GM12874 (cell line): ENCODE data around the gene RHOG.

ENCODE experiments used
- TF ChIP-seq, protein P1 (sequence below): IDR thresholded peaks from 2 replicates; pipeline ENCODE4 v1.5.1; 2011; ENCODE audit warnings: low read depth, mild to moderate bottlenecking, control low read depth, low read length, moderate library complexity; ENCODE audit not compliant: insufficient read depth

RHOG gene

DNA sequence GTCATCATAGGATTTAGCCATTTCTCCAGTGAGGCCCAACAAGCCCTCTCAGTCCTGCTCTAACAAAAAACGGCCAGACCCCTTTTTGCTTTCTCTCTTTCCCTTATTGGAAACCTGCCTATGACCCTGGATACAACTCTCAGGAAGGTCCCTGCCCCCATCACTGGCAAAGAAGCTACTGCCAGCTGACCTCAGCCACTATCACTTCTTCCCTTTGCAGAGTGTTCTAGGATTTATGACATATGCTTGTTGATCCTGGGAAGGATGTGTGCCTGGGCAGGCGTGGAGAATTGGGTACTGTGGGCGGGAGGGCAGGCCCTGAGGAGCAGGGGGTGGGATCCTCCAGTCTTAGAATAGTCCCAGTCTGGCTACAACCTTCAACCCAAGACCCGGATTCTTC, 24.9 kb downstream of the RHOG start:
- TF ChIP-seq, protein P1, sequence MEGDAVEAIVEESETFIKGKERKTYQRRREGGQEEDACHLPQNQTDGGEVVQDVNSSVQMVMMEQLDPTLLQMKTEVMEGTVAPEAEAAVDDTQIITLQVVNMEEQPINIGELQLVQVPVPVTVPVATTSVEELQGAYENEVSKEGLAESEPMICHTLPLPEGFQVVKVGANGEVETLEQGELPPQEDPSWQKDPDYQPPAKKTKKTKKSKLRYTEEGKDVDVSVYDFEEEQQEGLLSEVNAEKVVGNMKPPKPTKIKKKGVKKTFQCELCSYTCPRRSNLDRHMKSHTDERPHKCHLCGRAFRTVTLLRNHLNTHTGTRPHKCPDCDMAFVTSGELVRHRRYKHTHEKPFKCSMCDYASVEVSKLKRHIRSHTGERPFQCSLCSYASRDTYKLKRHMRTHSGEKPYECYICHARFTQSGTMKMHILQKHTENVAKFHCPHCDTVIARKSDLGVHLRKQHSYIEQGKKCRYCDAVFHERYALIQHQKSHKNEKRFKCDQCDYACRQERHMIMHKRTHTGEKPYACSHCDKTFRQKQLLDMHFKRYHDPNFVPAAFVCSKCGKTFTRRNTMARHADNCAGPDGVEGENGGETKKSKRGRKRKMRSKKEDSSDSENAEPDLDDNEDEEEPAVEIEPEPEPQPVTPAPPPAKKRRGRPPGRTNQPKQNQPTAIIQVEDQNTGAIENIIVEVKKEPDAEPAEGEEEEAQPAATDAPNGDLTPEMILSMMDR = no peak

DNA sequence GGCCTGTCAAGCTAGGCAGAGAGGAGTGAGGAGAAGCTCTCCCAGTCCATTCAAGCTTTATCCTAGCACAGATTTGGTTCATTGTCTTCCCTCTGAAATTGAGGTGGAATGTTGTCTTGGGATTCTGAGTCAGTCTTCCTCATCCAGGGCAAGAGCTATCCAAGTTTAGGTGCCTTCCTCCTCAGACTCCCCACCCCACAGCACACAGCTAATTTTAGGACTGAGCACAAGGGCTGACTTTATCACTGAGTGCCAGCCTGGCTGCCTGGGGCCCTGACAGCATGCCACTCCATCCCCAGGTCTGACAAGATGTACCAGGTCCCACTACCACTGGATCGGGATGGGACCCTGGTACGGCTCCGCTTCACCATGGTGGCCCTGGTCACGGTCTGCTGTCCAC, 29.8 kb downstream of the RHOG start:
- TF ChIP-seq, protein P1 = no peak

DNA sequence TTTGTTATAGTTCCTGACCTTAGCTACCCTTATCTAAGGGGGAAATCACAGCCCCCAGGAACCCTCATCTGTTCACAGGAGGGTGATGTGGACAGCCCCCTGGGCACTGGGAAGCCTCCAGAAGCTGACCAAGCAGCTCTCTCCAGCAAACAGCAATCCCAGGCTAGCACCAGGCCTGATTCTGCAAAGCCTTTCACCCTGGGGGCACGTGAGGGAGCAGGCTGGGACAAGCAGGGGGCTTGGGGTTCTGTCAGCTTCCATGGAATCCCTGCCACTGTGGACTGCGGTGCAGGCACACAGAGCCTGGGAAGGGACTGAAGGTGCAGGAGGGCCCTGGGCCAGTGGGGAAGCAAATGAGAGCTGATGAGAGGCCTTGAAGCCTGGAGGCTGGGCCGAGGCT, 30.3 kb downstream of the RHOG start:
- TF ChIP-seq, protein P1 = no peak

DNA sequence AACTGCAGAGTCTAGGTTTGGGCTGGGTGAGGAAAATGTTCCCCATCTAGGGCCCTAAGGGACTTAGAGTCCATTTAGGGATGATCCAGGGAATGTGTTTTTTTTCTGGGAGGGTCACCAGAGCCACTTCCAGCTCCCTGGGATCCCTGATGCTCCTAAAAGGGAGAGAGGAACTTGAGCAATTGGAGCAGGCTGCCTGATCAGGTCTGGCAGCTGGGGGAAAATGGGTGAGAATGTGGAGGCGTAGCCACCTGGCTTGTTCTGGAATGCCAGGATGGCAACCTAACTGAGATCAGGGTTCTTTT, 31.2 kb downstream of the RHOG start:
- TF ChIP-seq, protein P1 = no peak

DNA sequence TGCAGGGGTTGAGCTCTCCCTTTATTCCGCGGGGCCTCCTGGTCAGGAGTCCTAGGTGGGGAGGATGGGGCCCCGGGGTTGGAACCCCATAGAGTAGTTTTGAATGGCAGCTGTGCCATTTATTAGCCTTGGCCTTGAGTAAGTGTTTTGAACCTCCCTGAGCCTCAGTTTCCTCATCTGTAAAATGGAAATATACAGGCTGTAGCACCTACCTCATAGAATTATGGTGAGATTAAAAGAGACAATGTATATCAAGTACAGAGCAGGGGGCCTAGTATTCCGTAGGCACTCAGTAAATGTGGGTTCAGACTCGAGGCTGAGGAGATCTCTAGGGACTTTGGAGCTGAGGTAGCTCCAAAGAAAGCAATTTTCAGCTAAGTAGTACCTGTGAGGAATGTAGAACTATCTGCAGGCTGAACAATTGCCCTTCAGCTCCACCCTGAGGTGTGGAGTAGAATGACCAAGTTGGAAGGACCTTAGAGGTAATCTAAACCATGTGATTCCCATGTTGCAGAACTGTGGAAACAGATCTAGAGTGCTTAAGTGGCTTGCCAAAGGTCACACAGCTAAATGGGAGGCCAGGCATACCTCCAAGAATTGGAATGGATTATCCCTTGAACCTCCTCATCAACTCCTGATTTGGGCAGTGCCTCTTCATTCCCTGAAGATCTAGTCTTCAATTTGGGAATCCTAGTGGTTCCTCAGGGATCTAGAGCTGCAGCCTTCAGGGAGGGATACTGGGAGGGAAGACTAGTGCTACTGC, 31.7 kb downstream of the RHOG start:
- TF ChIP-seq, protein P1 = peak; percentile 52

DNA sequence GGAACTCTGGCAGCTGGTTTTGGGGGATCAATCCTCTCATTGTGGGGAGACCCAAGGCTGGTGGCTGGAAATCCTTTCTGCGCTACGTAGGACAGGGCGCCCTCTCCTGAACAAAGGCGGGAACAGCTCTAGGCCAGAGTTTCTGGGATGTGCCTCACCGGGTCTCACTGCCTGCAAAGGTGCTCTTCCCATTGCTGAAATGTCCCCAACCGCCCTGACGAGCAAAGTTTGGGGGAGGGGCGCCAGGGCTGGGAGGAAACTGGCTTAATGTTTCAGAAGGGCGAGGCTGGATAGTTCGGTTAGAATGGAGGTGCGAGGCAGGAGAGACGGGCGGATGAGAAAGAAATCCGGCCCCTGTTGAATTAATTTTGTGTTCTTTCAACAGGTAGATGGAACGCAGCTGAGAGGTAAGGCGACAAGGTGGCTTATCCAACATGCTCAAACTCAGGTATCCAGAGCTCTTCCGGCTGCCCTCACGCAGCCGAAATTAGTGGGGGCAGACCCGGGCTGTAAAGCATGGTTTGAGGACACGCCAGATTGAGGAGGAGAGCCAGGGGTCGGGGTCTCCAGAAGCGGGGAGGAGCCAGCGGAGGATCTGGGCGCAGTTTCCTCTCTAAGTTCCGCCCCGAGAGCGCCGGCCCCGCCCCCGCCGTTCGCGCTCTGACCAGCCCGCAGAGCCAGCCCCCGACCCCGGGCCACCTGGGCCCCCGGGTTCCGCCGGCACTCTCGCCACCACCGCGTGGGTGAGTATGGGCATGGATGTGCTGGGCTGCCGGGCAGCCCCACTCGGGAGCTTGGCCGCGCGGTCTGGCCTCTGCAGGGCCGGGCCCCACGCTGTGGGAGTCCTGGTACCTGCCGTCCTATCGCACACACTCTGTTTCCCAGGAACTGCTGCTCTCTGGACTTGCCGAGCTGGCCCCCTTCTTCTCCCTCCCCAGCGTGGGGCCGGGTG, 32.6 kb downstream of the RHOG start, which contains the start of gene PGAP2:
TSS of gene PGAP2 (plus strand) at position 652 of the 952 bp plus-strand sequence. CDS start 2,700 bp downstream, outside the sequence.
- TF ChIP-seq, protein P1 = peak; percentile 80

DNA sequence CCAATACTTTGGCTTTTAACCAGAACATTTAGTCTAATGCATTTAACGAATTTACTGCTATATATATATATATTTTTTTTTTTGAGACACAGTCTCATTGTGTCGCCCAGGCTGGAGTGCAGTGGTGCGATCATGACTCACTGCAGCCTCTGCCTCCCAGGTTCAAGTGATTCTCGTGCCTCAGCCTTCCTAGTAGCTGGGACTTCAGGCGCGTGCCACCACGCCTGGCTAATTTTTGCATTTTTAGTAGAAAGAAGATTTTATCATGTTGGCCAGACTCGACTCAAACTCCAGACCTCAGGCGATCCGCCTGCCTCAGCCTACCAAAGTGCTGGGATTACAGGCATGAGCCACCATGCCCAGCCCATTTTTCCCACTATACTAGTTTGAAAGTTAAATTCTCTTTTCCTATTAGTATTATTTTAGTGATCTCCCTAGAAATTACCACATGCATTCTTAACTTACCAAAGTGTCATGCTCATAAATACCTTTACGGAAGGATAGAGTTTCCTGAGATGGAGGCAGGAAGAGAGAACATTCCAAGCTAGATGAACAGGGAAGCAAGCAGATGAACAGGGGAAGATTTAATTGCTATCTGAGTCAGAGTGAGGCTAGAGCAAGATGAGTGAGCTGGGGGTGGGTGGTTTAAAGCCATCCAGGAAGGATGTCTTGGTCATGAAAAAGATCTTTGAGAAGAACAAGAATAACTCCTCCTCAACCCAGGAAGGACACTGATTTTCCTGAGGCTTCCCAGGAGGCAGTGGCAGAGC, 36.8 kb downstream of the RHOG start:
- TF ChIP-seq, protein P1 = no peak
